ENCODE results near the gene CLEC4G.
A peak's percentile ranks its signal among the peaks of the same experiment; 100 is the strongest.

Gene CLEC4G

GRCh38 chr19:7756258-7756657, 24.3 kb upstream of the CLEC4G start:
- no peaks in the 10 kb centered on the region for H3K4me1 ChIP-seq (ENCODE audit: control insufficient read depth, low read length)
- no peaks in the 10 kb centered on the region for H3F3A ChIP-seq (ENCODE audit: control insufficient read depth, insufficient read depth)
- H3K79me2 ChIP-seq (ENCODE audit: control insufficient read depth, low read length), result no peaks in the 10 kb centered on the region
- H4K20me1 ChIP-seq (ENCODE audit: control insufficient read depth, insufficient read depth, low read depth, low read length), result no peaks in the 10 kb centered on the region
- H3K9me2 ChIP-seq (replicated peaks; ENCODE audit: control insufficient read depth, low read length), result no peaks in the 10 kb centered on the region
- H3K4me2 ChIP-seq (ENCODE audit: low read length), result no peak overlapping the region
- peaks cover 26% of the 10 kb centered on the region for H3K9me3 ChIP-seq (ENCODE audit: control insufficient read depth, insufficient read depth, low read length)
- H3K27me3 ChIP-seq (ENCODE audit: control insufficient read depth, low read length), result no peaks in the 10 kb centered on the region
- no peaks in the 10 kb centered on the region for H3K36me3 ChIP-seq (ENCODE audit: control insufficient read depth, low read length)
- no peak overlapping the region for H3K27ac ChIP-seq (ENCODE audit: low read depth, low read length)
- TF ChIP-seq EZH2phosphoT487 (IDR thresholded peaks at IDR 0.05; ENCODE audit: borderline replicate concordance, low read length) (no peak), CTCF (IDR thresholded peaks at IDR 0.05; ENCODE audit: low read depth, low read length, poor library complexity, severe bottlenecking) (no peak)
- no peak overlapping the region for H3K4me3 ChIP-seq (ENCODE audit: low read length)

GRCh38 chr19:7751157-7751783, 19.4 kb upstream of the CLEC4G start:
- peaks cover 1% of the 10 kb centered on the region for H3K9me3 ChIP-seq (ENCODE audit: control insufficient read depth, insufficient read depth, low read length)
- no peaks in the 10 kb centered on the region for H3F3A ChIP-seq (ENCODE audit: control insufficient read depth, insufficient read depth)
- H3K4me1 ChIP-seq (ENCODE audit: control insufficient read depth, low read length), result no peaks in the 10 kb centered on the region
- no peak overlapping the region for H3K4me2 ChIP-seq (ENCODE audit: low read length)
- peaks cover 2% of the 10 kb centered on the region; the same call in 1 of the 2 replicates for H3K27me3 ChIP-seq (ENCODE audit: control insufficient read depth, low read length)
- H3K27ac ChIP-seq (ENCODE audit: low read depth, low read length), result no peak overlapping the region
- TF ChIP-seq EZH2phosphoT487 (IDR thresholded peaks at IDR 0.05; ENCODE audit: borderline replicate concordance, low read length), result no peak
- TF ChIP-seq CTCF (IDR thresholded peaks at IDR 0.05; ENCODE audit: low read depth, low read length, poor library complexity, severe bottlenecking), result no peak
- H3K9me2 ChIP-seq (replicated peaks; ENCODE audit: control insufficient read depth, low read length), result no peaks in the 10 kb centered on the region
- H4K20me1 ChIP-seq (ENCODE audit: control insufficient read depth, insufficient read depth, low read depth, low read length), result no peaks in the 10 kb centered on the region
- no peaks in the 10 kb centered on the region for H3K79me2 ChIP-seq (ENCODE audit: control insufficient read depth, low read length)
- H3K4me3 ChIP-seq (ENCODE audit: low read length), result no peak overlapping the region
- no peaks in the 10 kb centered on the region for H3K36me3 ChIP-seq (ENCODE audit: control insufficient read depth, low read length)

GRCh38 chr19:7748756-7749155, 16.8 kb upstream of the CLEC4G start:
- Histone ChIP-seq H3K27ac (ENCODE audit: low read depth, low read length) (no peak overlapping the region), H3K27me3 (ENCODE audit: control insufficient read depth, low read length) (peaks cover 12% of the 10 kb centered on the region), H3K9me2 (replicated peaks; ENCODE audit: control insufficient read depth, low read length) (no peaks in the 10 kb centered on the region), H3K4me1 (ENCODE audit: control insufficient read depth, low read length) (no peaks in the 10 kb centered on the region), H3K9me3 (ENCODE audit: control insufficient read depth, insufficient read depth, low read length) (no peaks in the 10 kb centered on the region; the same call in 1 of the 2 replicates), H4K20me1 (ENCODE audit: control insufficient read depth, insufficient read depth, low read depth, low read length) (no peaks in the 10 kb centered on the region), H3K4me2 (ENCODE audit: low read length) (no peak overlapping the region), H3K79me2 (ENCODE audit: control insufficient read depth, low read length) (no peaks in the 10 kb centered on the region), H3K4me3 (ENCODE audit: low read length) (no peak overlapping the region), H3F3A (ENCODE audit: control insufficient read depth, insufficient read depth) (no peaks in the 10 kb centered on the region), H3K36me3 (ENCODE audit: control insufficient read depth, low read length) (no peaks in the 10 kb centered on the region)
- peak; percentile 15 for TF ChIP-seq CTCF (IDR thresholded peaks at IDR 0.05; ENCODE audit: low read depth, low read length, poor library complexity, severe bottlenecking)
- no peak for TF ChIP-seq EZH2phosphoT487 (IDR thresholded peaks at IDR 0.05; ENCODE audit: borderline replicate concordance, low read length)
